Mammary epithelial cell (primary cell): ENCODE measurements around the gene KPNA6.

Source experiments
- EZH2 ChIP-seq: IDR thresholded peaks from 2 replicates; pipeline ENCODE4 v1.6.1; 2012; ENCODE audit warnings: low read length, inconsistent platforms, borderline replicate concordance
- TF ChIP-seq, protein P1 (sequence below), 2 donors: IDR thresholded peaks in 1 of 2; conservative IDR thresholded peaks in 1 of 2; 2 replicates each; pipeline ENCODE4 v1.5.1; 2011 to 2012; ENCODE audit warnings: inconsistent platforms in 2 of 2, low read length in 2 of 2, mild to moderate bottlenecking in 2 of 2, control low read depth in 1 of 2, low read depth in 1 of 2; ENCODE audit not compliant: insufficient read depth in 1 of 2; ENCODE audit errors: extremely low read depth in 1 of 2

DNA sequence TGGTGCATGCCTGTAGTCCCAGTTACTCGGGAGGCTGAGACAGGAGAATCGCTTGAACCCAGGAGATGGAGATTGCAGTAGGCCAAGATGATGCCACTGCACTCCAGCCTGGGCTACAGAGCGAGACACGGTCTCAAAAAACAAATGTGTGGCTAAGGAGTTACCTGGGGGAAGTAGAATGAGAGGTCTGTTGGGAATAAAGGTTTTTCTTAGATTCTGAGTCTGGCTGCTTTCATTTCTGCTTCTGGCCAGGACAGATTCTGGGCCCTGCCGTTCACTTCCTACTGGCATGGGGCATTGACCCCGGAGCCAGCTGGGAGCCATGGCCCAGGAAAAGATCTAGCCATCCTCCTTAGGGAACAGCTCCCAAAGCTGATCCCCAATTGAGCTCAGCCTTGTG is 100.6 kb downstream of the KPNA6 start:
- TF ChIP-seq, protein P1, sequence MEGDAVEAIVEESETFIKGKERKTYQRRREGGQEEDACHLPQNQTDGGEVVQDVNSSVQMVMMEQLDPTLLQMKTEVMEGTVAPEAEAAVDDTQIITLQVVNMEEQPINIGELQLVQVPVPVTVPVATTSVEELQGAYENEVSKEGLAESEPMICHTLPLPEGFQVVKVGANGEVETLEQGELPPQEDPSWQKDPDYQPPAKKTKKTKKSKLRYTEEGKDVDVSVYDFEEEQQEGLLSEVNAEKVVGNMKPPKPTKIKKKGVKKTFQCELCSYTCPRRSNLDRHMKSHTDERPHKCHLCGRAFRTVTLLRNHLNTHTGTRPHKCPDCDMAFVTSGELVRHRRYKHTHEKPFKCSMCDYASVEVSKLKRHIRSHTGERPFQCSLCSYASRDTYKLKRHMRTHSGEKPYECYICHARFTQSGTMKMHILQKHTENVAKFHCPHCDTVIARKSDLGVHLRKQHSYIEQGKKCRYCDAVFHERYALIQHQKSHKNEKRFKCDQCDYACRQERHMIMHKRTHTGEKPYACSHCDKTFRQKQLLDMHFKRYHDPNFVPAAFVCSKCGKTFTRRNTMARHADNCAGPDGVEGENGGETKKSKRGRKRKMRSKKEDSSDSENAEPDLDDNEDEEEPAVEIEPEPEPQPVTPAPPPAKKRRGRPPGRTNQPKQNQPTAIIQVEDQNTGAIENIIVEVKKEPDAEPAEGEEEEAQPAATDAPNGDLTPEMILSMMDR (conservative IDR thresholded peaks at IDR 0.05 in 1 of 2, IDR thresholded peaks at IDR 0.05 in 1 of 2; ENCODE audit: extremely low read depth in 1 of 2, insufficient read depth in 1 of 2, low read depth in 1 of 2, low read length in 2 of 2) = no peak
- TF ChIP-seq EZH2 = no peak
